ENCODE measurements around the gene IFNAR2.

Gene IFNAR2

GRCh38 chr21:33244082-33244778 lies 14.5 kb downstream of the IFNAR2 start:
- H3K4me3 ChIP-seq (ENCODE audit: low read depth, low read length), result no peak overlapping the region
- TF ChIP-seq, protein P1, sequence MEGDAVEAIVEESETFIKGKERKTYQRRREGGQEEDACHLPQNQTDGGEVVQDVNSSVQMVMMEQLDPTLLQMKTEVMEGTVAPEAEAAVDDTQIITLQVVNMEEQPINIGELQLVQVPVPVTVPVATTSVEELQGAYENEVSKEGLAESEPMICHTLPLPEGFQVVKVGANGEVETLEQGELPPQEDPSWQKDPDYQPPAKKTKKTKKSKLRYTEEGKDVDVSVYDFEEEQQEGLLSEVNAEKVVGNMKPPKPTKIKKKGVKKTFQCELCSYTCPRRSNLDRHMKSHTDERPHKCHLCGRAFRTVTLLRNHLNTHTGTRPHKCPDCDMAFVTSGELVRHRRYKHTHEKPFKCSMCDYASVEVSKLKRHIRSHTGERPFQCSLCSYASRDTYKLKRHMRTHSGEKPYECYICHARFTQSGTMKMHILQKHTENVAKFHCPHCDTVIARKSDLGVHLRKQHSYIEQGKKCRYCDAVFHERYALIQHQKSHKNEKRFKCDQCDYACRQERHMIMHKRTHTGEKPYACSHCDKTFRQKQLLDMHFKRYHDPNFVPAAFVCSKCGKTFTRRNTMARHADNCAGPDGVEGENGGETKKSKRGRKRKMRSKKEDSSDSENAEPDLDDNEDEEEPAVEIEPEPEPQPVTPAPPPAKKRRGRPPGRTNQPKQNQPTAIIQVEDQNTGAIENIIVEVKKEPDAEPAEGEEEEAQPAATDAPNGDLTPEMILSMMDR (IDR thresholded peaks at IDR 0.05; ENCODE audit: control insufficient read depth, extremely low read depth, insufficient read depth), result no peak
- DNase-seq (ENCODE audit: low read depth), result no peak

- no peak overlapping the region for H3K4me3 ChIP-seq (ENCODE audit: low read depth, low read length)
- no peak for DNase-seq (ENCODE audit: low read depth)
- TF ChIP-seq, protein P1 (IDR thresholded peaks at IDR 0.05; ENCODE audit: control insufficient read depth, extremely low read depth, insufficient read depth), result no peak
These were observed 15.0 kb downstream of the IFNAR2 start for GRCh38 chr21:33244779-33245105.

- H3K4me3 ChIP-seq (ENCODE audit: low read depth, low read length), result no peak overlapping the region
- TF ChIP-seq, protein P1 (IDR thresholded peaks at IDR 0.05; ENCODE audit: control insufficient read depth, extremely low read depth, insufficient read depth), result no peak
- DNase-seq (ENCODE audit: low read depth), result no peak
These were observed 15.7 kb downstream of the IFNAR2 start for GRCh38 chr21:33245289-33245918.

GRCh38 chr21:33246506-33246905 lies 16.8 kb downstream of the IFNAR2 start:
- H3K4me3 ChIP-seq (ENCODE audit: low read depth, low read length), result no peak overlapping the region
- TF ChIP-seq, protein P1 (IDR thresholded peaks at IDR 0.05; ENCODE audit: control insufficient read depth, extremely low read depth, insufficient read depth), result no peak
- no peak for DNase-seq (ENCODE audit: low read depth)

- no peak overlapping the region for H3K4me3 ChIP-seq (ENCODE audit: low read depth, low read length)
- TF ChIP-seq, protein P1 (IDR thresholded peaks at IDR 0.05; ENCODE audit: control insufficient read depth, extremely low read depth, insufficient read depth), result no peak
- no peak for DNase-seq (ENCODE audit: low read depth)
These were observed 17.2 kb downstream of the IFNAR2 start for GRCh38 chr21:33246963-33247362.

GRCh38 chr21:33247599-33247998 lies 17.9 kb downstream of the IFNAR2 start:
- H3K4me3 ChIP-seq (ENCODE audit: low read depth, low read length), result no peak overlapping the region
- TF ChIP-seq, protein P1 (IDR thresholded peaks at IDR 0.05; ENCODE audit: control insufficient read depth, extremely low read depth, insufficient read depth), result no peak
- no peak for DNase-seq (ENCODE audit: low read depth)
